Measurements from ENCODE around the gene NRARP.

NRARP gene

DNA sequence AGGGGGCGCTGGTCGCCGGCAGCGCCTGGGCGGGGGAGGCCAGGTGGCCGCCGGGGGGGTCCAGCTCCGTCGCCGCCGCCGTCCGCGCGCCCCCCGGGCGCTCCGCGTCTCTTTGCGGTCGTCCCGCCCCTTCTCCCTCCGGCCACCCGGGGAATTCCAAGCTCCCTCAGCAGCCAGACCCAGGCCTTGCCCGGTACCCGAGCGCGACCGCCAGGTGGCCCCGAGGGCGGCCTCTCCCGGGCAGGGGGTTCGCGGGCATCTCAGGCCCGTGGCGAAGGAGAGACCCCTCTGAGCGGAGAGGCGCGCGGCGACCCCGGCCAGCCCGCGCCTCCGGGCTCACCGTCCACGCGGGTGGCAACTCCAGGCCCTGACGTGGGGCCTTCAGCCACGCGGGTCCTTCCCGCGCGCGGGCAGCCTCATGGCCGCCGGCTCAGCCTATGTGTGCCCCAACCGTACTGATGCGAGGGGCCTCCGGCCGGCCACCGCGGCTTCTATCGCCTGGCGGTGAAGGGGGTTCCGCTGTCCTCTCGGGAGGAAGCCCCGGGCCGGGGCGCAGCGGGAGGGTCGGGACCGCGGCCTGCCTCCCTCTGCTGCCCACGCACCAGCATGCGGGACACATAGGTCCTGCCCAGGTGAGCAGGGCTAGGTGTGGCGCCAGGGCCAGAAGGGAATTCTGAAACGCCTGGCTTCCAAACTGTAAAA, 529 bp upstream of the NRARP start:
- H3K4me1 ChIP-seq (ENCODE audit: control insufficient read depth, insufficient read depth, low read length) = peaks cover 63% of the 10 kb centered on the region
- H3K4me3 ChIP-seq (ENCODE audit: low read depth, low read length) = peak overlapping the region; percentile 46
- no peaks in the 10 kb centered on the region for H3K36me3 ChIP-seq (ENCODE audit: control insufficient read depth, insufficient read depth, low read length)
- H3K27ac ChIP-seq (ENCODE audit: low read depth, low read length) = no peak overlapping the region
- H3K9me3 ChIP-seq (ENCODE audit: control insufficient read depth, insufficient read depth, low read depth, low read length) = no peaks in the 10 kb centered on the region
- H3K9ac ChIP-seq (ENCODE audit: low read length) = peak overlapping the region; percentile 22
- peaks cover 37% of the 10 kb centered on the region; the same call in 1 of the 2 replicates for H3K27me3 ChIP-seq (ENCODE audit: control insufficient read depth, insufficient read depth, low read length)

DNA sequence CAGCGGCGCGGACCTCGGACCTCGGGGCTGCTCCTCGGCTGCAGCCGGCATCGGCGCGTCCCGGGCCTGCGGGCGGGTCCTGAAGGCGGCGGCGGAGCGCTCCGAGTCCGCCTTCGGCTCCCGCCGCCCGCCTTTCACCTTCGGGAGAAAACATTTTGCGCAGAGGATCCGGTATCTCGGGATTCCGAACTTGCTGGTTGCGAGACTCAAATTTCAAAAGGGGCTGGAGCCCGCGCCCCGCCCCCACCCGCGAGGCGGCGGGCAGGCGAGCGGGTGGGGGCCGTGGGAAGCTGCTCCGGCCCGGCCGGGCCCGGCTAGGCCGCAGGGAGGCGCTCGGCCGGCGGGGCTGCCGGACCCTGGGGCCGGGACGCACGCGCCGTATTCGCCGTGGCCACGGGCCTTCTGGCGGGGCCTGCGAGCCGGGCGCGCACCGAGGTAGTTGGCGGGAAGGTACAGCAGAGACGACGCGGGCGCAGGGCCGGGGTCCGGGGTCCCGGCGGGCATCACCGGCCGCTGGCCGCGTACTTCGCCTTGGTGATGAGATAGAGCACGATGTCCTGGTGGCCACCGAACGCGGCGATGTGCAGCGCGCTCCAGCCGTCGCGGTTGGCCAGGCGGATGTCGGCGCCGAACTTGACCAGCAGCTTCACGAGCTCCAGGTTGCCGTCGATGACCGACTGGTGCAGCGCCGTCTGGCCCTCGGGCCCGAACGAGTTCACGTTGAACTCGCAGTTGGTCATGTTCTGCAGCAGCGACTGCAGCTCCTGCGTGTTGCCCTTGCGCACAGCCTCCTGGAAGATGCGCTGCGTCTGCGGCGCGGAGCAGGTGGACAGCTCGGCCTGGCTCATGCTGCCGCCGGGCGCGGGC, 757 bp downstream of the NRARP start:
- Histone ChIP-seq H3K9me3 (ENCODE audit: control insufficient read depth, insufficient read depth, low read depth, low read length) (no peaks in the 10 kb centered on the region), H3K36me3 (ENCODE audit: control insufficient read depth, insufficient read depth, low read length) (no peaks in the 10 kb centered on the region), H3K27ac (ENCODE audit: low read depth, low read length) (no peak overlapping the region), H3K4me3 (ENCODE audit: low read depth, low read length) (peak overlapping the region; percentile 77), H3K4me1 (ENCODE audit: control insufficient read depth, insufficient read depth, low read length) (peaks cover 65% of the 10 kb centered on the region), H3K27me3 (ENCODE audit: control insufficient read depth, insufficient read depth, low read length) (peaks cover 50% of the 10 kb centered on the region), H3K9ac (ENCODE audit: low read length) (peak overlapping the region; percentile 59)

DNA sequence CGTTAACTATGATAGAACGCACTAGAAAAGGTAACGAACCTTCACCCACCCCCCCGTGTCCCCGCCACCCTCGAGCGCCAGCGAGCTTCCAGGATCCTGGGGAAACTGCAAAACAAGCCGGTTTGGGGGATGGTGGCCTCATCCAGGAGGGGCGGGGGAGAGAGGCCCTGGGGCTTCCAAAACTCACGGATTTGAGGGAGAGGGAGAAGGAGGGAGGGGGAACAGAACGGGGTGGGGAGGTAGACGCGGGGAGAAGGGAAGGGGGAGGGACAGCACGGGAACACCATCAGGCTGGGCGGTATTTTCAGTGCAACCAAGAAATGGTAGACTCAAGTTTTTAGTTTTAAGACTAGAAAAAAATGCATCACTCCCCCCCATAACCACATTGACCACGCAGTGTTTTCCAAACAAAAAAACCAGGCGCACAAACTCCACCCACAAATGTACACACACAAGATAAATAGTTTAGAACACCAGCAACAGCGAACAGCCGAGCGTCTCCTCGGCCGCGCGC, 1.4 kb downstream of the NRARP start:
- Histone ChIP-seq H3K9ac (ENCODE audit: low read length) (no peak overlapping the region), H3K4me1 (ENCODE audit: control insufficient read depth, insufficient read depth, low read length) (peaks cover 60% of the 10 kb centered on the region), H3K27ac (ENCODE audit: low read depth, low read length) (no peak overlapping the region), H3K9me3 (ENCODE audit: control insufficient read depth, insufficient read depth, low read depth, low read length) (no peaks in the 10 kb centered on the region), H3K36me3 (ENCODE audit: control insufficient read depth, insufficient read depth, low read length) (no peaks in the 10 kb centered on the region), H3K4me3 (ENCODE audit: low read depth, low read length) (peak overlapping the region; percentile 77), H3K27me3 (ENCODE audit: control insufficient read depth, insufficient read depth, low read length) (peaks cover 54% of the 10 kb centered on the region)

DNA sequence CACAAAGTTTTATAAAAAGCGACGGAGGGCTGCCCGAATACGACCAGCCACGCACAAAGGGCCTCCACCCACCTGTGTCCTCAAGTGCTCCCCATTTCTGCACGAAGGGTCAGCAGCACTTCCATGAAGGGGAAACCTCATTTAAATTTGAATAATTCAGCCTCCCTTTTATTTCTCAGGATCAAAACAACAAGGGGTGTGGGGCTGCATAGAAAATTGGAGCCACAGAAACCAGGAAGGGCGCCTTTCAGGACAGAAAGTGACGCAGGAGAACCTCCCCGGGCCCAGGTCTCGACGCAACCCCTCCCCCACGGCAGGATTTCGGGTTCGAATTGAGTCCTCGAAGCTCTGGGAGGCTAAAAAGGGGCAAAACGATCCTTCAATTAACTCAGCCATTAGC, 2.1 kb downstream of the NRARP start:
- peaks cover 55% of the 10 kb centered on the region for H3K4me1 ChIP-seq (ENCODE audit: control insufficient read depth, insufficient read depth, low read length)
- no peaks in the 10 kb centered on the region for H3K36me3 ChIP-seq (ENCODE audit: control insufficient read depth, insufficient read depth, low read length)
- H3K4me3 ChIP-seq (ENCODE audit: low read depth, low read length) = peak overlapping the region; percentile 77
- no peak overlapping the region for H3K9ac ChIP-seq (ENCODE audit: low read length)
- H3K27ac ChIP-seq (ENCODE audit: low read depth, low read length) = no peak overlapping the region
- no peaks in the 10 kb centered on the region for H3K9me3 ChIP-seq (ENCODE audit: control insufficient read depth, insufficient read depth, low read depth, low read length)
- H3K27me3 ChIP-seq (ENCODE audit: control insufficient read depth, insufficient read depth, low read length) = peaks cover 56% of the 10 kb centered on the region

DNA sequence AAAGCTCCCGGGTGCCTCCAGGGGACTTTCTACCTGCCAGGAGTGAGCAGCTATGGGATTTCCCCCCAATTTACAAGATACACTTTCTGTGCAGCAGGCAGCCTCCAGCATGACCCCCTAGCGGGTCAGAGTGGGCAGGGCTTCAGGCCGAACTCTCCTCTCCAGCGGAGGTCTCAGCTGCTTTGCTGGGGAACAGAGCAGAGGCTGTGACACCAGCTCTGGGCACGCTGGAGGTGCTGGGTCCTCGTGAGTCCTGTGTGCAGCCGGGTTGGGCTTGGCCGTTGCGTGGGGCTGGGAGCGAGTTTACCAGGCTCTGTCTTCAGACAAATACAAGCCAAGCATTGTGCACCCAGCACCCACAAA, 2.9 kb downstream of the NRARP start:
- Histone ChIP-seq H3K4me3 (ENCODE audit: low read depth, low read length) (peak overlapping the region; percentile 23), H3K9ac (ENCODE audit: low read length) (no peak overlapping the region), H3K27ac (ENCODE audit: low read depth, low read length) (no peak overlapping the region), H3K4me1 (ENCODE audit: control insufficient read depth, insufficient read depth, low read length) (peaks cover 49% of the 10 kb centered on the region), H3K9me3 (ENCODE audit: control insufficient read depth, insufficient read depth, low read depth, low read length) (no peaks in the 10 kb centered on the region), H3K27me3 (ENCODE audit: control insufficient read depth, insufficient read depth, low read length) (peaks cover 63% of the 10 kb centered on the region), H3K36me3 (ENCODE audit: control insufficient read depth, insufficient read depth, low read length) (no peaks in the 10 kb centered on the region)

DNA sequence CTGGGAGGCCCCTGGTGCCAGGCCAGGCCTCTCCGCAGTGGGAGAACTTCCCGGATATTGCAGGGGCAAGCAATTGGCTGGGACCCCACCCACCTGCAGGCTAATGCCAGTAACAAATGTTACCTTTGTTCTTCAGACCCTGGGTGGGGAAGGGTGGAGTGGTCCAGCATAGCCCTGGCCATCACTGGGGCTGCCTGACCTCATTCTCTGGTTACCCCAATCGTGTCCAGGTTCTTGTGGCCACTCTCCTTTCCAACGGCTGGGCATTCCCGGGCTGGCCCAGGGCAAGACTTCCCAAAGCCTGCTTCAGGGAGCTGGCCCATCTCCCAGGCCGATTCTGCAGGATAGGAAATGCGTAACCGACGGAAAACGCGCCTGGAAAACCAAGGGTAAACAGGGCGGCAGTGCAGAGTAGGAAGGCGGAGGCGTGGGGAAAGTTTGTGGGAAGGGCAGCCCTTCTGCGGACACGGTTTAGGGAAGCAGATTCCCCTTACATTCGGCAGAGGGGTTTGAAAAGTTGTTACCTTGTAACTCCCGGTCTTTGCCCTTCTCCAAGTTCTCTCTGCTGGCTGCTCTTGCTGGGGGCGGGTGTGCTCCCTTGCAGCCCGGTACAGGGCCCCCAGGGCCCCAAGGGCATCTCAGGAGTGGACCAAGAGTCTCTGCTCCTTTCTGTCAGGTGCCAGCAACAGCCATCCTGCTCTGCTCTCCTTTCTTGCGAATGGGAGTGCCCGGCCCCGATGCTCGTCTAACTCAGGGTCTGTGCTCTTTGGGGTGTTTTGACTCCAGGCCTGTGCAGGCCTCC, 3.5 kb downstream of the NRARP start:
- H3K9me3 ChIP-seq (ENCODE audit: control insufficient read depth, insufficient read depth, low read depth, low read length) = no peaks in the 10 kb centered on the region
- peaks cover 45% of the 10 kb centered on the region for H3K4me1 ChIP-seq (ENCODE audit: control insufficient read depth, insufficient read depth, low read length)
- peak overlapping the region; percentile 23 for H3K4me3 ChIP-seq (ENCODE audit: low read depth, low read length)
- peaks cover 60% of the 10 kb centered on the region for H3K27me3 ChIP-seq (ENCODE audit: control insufficient read depth, insufficient read depth, low read length)
- no peak overlapping the region for H3K9ac ChIP-seq (ENCODE audit: low read length)
- H3K36me3 ChIP-seq (ENCODE audit: control insufficient read depth, insufficient read depth, low read length) = no peaks in the 10 kb centered on the region
- H3K27ac ChIP-seq (ENCODE audit: low read depth, low read length) = no peak overlapping the region

DNA sequence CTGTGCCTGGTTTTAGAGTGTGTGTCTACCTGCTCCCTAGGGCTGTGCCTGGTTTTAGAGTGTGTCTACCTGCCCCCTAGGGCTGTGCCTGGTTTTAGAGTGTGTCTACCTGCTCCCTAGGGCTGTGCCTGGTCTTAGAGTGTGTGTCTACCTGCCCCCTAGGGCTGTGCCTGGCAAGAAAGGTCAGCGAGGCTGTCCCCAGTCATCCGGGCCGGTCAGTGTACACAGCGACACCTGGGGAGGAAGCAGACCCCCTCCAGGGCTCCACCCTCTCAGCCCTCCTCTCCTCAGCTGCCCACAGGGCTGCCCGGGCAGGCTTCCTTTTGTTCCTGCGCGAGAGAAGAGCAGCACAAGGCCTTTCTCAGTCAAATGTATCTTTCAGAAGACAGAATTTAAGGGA, 4.1 kb downstream of the NRARP start:
- H3K27ac ChIP-seq (ENCODE audit: low read depth, low read length) = no peak overlapping the region
- peak overlapping the region; percentile 23 for H3K4me3 ChIP-seq (ENCODE audit: low read depth, low read length)
- no peaks in the 10 kb centered on the region for H3K36me3 ChIP-seq (ENCODE audit: control insufficient read depth, insufficient read depth, low read length)
- peaks cover 55% of the 10 kb centered on the region for H3K27me3 ChIP-seq (ENCODE audit: control insufficient read depth, insufficient read depth, low read length)
- no peaks in the 10 kb centered on the region for H3K9me3 ChIP-seq (ENCODE audit: control insufficient read depth, insufficient read depth, low read depth, low read length)
- H3K9ac ChIP-seq (ENCODE audit: low read length) = no peak overlapping the region
- peaks cover 40% of the 10 kb centered on the region for H3K4me1 ChIP-seq (ENCODE audit: control insufficient read depth, insufficient read depth, low read length)

DNA sequence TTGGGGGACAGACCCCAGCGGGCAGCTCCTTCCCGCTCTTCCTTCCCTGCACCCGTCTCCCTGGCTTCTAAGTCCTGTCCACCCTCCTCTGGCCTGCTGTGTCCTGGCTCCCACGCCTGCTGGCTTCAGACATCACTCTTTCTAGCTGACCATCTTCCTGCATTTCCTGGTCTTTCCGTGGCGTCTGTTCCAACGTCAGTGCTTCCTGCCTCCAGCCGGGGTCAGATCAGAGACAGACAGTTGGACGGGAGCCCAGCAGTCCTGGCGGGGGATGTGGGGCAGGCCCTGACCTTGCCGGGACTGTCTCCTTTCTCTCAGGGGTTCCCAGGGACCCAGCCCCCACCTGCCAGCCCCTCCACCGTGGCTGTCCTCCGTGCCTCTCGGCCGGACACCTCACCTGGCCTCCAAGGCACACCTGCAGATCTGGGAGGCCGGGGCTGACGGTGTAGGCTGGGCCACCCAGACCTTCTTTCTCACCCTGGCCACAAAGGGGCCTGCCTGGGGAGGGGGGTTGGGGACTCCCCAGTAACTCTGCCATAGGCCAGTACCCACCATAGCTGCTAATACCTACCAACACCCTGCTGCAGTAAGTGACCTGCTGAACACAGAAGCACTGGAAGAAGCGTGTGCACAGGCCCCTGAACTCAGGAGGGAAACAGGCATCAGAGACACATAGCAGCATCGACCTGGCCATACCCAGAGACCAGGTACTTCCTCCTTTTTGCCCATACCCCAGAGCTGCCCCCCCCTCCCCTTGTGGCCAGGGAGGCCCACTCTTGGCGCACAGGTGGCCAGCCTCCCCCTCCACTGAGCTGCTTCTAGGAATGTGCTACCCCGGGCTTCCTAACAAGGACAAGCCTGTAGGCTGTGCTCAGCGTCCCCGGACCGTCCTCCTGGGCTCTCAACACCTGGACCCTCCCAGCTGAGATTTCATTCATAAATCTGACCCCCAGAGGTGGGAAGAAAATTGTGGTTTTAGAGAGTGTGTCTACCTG, 5.1 kb downstream of the NRARP start:
- H3K27me3 ChIP-seq (ENCODE audit: control insufficient read depth, insufficient read depth, low read length) = peaks cover 55% of the 10 kb centered on the region

DNA sequence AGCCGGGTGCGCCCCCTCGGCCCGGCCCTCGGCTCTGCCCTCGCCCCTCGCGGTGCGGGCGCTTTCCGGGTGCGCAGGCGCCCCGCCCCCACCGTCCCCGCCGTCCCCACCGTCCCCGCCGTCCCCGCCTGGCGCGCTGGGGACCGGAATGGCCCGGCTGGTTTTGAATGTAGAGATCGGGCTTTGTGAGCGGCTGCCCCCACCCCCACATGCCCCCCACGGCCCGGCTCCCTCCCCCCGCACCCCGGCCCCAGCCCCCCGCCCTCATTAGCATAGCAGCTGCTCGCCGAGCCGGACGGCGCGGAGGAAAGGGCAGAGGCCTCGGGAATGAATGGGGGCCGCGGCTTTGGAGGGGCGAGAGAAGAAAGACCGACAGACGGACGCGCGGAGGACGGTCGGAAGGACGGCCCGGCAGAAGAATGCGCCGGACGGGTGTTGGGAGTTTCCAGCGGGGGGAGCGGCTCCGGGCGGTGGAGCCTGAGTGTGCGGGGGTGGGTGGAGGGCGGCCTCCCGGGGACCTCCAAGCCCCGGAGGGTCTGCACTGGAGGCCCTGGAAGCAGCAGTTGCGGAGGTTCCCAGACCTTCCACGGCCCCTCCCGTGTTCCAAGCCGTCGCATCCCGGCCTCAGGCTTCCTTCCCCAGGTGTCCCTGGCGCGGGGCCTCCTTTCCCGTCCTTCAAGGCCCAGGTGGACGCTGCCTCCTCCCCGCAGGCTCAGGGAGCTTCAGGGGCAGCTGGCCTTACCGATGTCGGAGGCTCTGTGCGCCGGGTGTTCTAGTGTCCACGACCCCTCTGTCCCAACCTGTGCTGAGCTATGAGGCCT, 6.0 kb downstream of the NRARP start:
- no peaks in the 10 kb centered on the region for H3K36me3 ChIP-seq (ENCODE audit: control insufficient read depth, insufficient read depth, low read length)
- peaks cover 36% of the 10 kb centered on the region for H3K4me1 ChIP-seq (ENCODE audit: control insufficient read depth, insufficient read depth, low read length)
- no peak overlapping the region for H3K9ac ChIP-seq (ENCODE audit: low read length)
- no peak overlapping the region for H3K27ac ChIP-seq (ENCODE audit: low read depth, low read length)
- peak overlapping the region; percentile 52 for H3K4me3 ChIP-seq (ENCODE audit: low read depth, low read length)
- no peaks in the 10 kb centered on the region for H3K9me3 ChIP-seq (ENCODE audit: control insufficient read depth, insufficient read depth, low read depth, low read length)
- H3K27me3 ChIP-seq (ENCODE audit: control insufficient read depth, insufficient read depth, low read length) = peaks cover 51% of the 10 kb centered on the region

More for the DNA sequence above, 5.1 kb downstream of the NRARP start:
- H3K9ac ChIP-seq (ENCODE audit: low read length) = no peak overlapping the region
- no peaks in the 10 kb centered on the region for H3K9me3 ChIP-seq (ENCODE audit: control insufficient read depth, insufficient read depth, low read depth, low read length)
- no peaks in the 10 kb centered on the region for H3K36me3 ChIP-seq (ENCODE audit: control insufficient read depth, insufficient read depth, low read length)
- no peak overlapping the region for H3K27ac ChIP-seq (ENCODE audit: low read depth, low read length)
- peak overlapping the region; percentile 52 for H3K4me3 ChIP-seq (ENCODE audit: low read depth, low read length)
- peaks cover 39% of the 10 kb centered on the region for H3K4me1 ChIP-seq (ENCODE audit: control insufficient read depth, insufficient read depth, low read length)
